Urinary bladder (tissue), 4 donors: ENCODE results near the gene BRINP3. TPM values are rescaled to one million over a fixed set of nuclear protein-coding genes. Genes with fewer than 3 reads are reported as not detected.

Source experiments
- DNase-seq: peaks from one replicate; pipeline ENCODE4 v3.0.0-alpha.2; 2015; ENCODE audit errors: extremely low spot score
- H3K27ac ChIP-seq: one replicate; pipeline ENCODE4 v1.5.1; 2013; ENCODE audit warnings: low read depth, mild to moderate bottlenecking, moderate library complexity
- H3K36me3 ChIP-seq: one replicate; pipeline ENCODE4 v1.6.1; 2013; ENCODE audit warnings: mild to moderate bottlenecking, moderate library complexity; ENCODE audit not compliant: insufficient read depth
- H3K4me1 ChIP-seq: one replicate; pipeline ENCODE4 v1.6.1; 2013; ENCODE audit warnings: mild to moderate bottlenecking, moderate library complexity; ENCODE audit not compliant: insufficient read depth
- H3K4me3 ChIP-seq: one replicate; pipeline ENCODE4 v1.5.1; 2013; ENCODE audit warnings: low read depth, low read length
- WGBS: extraction: QIAGEN DNeasy Blood & Tissue Kit; methylation state at CpG from one replicate; pipeline ENCODE4 v1.1.7; 2013; 5-methylcytosine and 5-hydroxymethylcytosine counted together
- polyA plus RNA-seq: library from polyadenylated mRNA; stranded (reverse); fragments of 200-250 nt; gene quantifications from one replicate; pipeline ENCODE4 v1.2.3, GENCODE V29; 2013
- total RNA-seq: library from RNA; depleted of rRNA; stranded (reverse); fragments of >200 nt; gene quantifications from one replicate; pipeline ENCODE4 v1.2.3, GENCODE V29; 2014
- donor health status: healthy with polysubstance abuse.
- donor health status: healthy.

Gene BRINP3
- total and polyA plus RNA-seq, 2 donors = 1.2 to 10.8 TPM

- DNase-seq = no peak
- Histone ChIP-seq H3K36me3 (no peaks in the 10 kb centered on the region), H3K4me3 (no peak overlapping the region), H3K27ac (no peak overlapping the region), H3K4me1 (no peaks in the 10 kb centered on the region)
Measured at GRCh38 chr1:190429141-190429540, 48.5 kb downstream of the BRINP3 start.

- DNase-seq = no peak
- Histone ChIP-seq H3K4me1 (no peaks in the 10 kb centered on the region), H3K4me3 (no peak overlapping the region), H3K27ac (no peak overlapping the region), H3K36me3 (no peaks in the 10 kb centered on the region)
- 80% methylated on average over 1 of the region's 1 CpG for WGBS
Measured at GRCh38 chr1:190416239-190416638, 61.4 kb downstream of the BRINP3 start.

- Histone ChIP-seq H3K4me3 (no peak overlapping the region), H3K36me3 (no peaks in the 10 kb centered on the region), H3K27ac (no peak overlapping the region), H3K4me1 (no peaks in the 10 kb centered on the region)
- whole genome bisulfite sequencing = 92% methylated on average over 3 of the region's 3 CpGs
- DNase-seq = no peak
Measured at GRCh38 chr1:190413142-190413541, 64.5 kb downstream of the BRINP3 start.

GRCh38 chr1:190403402-190403801 is 74.3 kb downstream of the BRINP3 start:
- 77% methylated on average over 3 of the region's 3 CpGs for whole genome bisulfite sequencing
- no peak overlapping the region for H3K27ac ChIP-seq
- no peak for DNase-seq
- H3K4me3 ChIP-seq = no peak overlapping the region
- no peaks in the 10 kb centered on the region for H3K36me3 ChIP-seq
- H3K4me1 ChIP-seq = no peaks in the 10 kb centered on the region

GRCh38 chr1:190399233-190399632 is 78.4 kb downstream of the BRINP3 start:
- 78% methylated on average over 3 of the region's 3 CpGs for WGBS
- DNase-seq = no peak
- no peaks in the 10 kb centered on the region for H3K4me1 ChIP-seq
- H3K27ac ChIP-seq = no peak overlapping the region
- no peak overlapping the region for H3K4me3 ChIP-seq
- no peaks in the 10 kb centered on the region for H3K36me3 ChIP-seq

- no peaks in the 10 kb centered on the region for H3K36me3 ChIP-seq
- no peak overlapping the region for H3K4me3 ChIP-seq
- H3K27ac ChIP-seq = no peak overlapping the region
- WGBS = 76% methylated on average over 6 of the region's 6 CpGs
- H3K4me1 ChIP-seq = no peaks in the 10 kb centered on the region
- DNase-seq = no peak
Measured at GRCh38 chr1:190391582-190391981, 86.1 kb downstream of the BRINP3 start.

- Histone ChIP-seq H3K36me3 (no peaks in the 10 kb centered on the region), H3K27ac (no peak overlapping the region), H3K4me1 (no peaks in the 10 kb centered on the region), H3K4me3 (no peak overlapping the region)
- 76% methylated on average over 2 of the region's 2 CpGs for WGBS
- no peak for DNase-seq
Measured at GRCh38 chr1:190377991-190378390, 99.7 kb downstream of the BRINP3 start.

- WGBS = 43% methylated on average over 2 of the region's 2 CpGs
Measured at GRCh38 chr1:190377294-190377693, 100.4 kb downstream of the BRINP3 start.

GRCh38 chr1:190376044-190376443 is 101.6 kb downstream of the BRINP3 start:
- 63% methylated on average over 1 of the region's 1 CpG for WGBS
- no peak for DNase-seq

More at GRCh38 chr1:190377294-190377693, 100.4 kb downstream of the BRINP3 start:
- no peak for DNase-seq
- Histone ChIP-seq H3K27ac (no peak overlapping the region), H3K4me3 (no peak overlapping the region), H3K4me1 (no peaks in the 10 kb centered on the region), H3K36me3 (no peaks in the 10 kb centered on the region)

GRCh38 chr1:190373705-190374336 is 103.8 kb downstream of the BRINP3 start:
- H3K36me3 ChIP-seq = no peaks in the 10 kb centered on the region
- no peak for DNase-seq
- H3K4me1 ChIP-seq = no peaks in the 10 kb centered on the region
- H3K4me3 ChIP-seq = no peak overlapping the region
- no peak overlapping the region for H3K27ac ChIP-seq
- WGBS = 61% methylated on average over 2 of the region's 2 CpGs

More at GRCh38 chr1:190376044-190376443, 101.6 kb downstream of the BRINP3 start:
- no peaks in the 10 kb centered on the region for H3K4me1 ChIP-seq
- H3K4me3 ChIP-seq = no peak overlapping the region
- H3K27ac ChIP-seq = no peak overlapping the region
- no peaks in the 10 kb centered on the region for H3K36me3 ChIP-seq

- no peak for DNase-seq
- H3K36me3 ChIP-seq = no peaks in the 10 kb centered on the region
- 93% methylated on average over 4 of the region's 4 CpGs for WGBS
- no peak overlapping the region for H3K27ac ChIP-seq
- no peak overlapping the region for H3K4me3 ChIP-seq
- H3K4me1 ChIP-seq = no peaks in the 10 kb centered on the region
Measured at GRCh38 chr1:190367200-190367599, 110.5 kb downstream of the BRINP3 start.

- 86% methylated on average over 1 of the region's 1 CpG for WGBS
- Histone ChIP-seq H3K4me1 (no peaks in the 10 kb centered on the region), H3K27ac (no peak overlapping the region), H3K4me3 (no peak overlapping the region), H3K36me3 (no peaks in the 10 kb centered on the region)
- no peak for DNase-seq
Measured at GRCh38 chr1:190365283-190365682, 112.4 kb downstream of the BRINP3 start.

GRCh38 chr1:190353538-190354101 is 124.0 kb downstream of the BRINP3 start:
- Histone ChIP-seq H3K27ac (no peak overlapping the region), H3K36me3 (no peaks in the 10 kb centered on the region), H3K4me1 (no peaks in the 10 kb centered on the region), H3K4me3 (no peak overlapping the region)
- 64% methylated on average over 3 of the region's 3 CpGs for WGBS
- DNase-seq = no peak

GRCh38 chr1:190344454-190344853 is 133.2 kb downstream of the BRINP3 start:
- H3K27ac ChIP-seq = no peak overlapping the region
- no peak overlapping the region for H3K4me3 ChIP-seq
- no peaks in the 10 kb centered on the region for H3K4me1 ChIP-seq
- H3K36me3 ChIP-seq = no peaks in the 10 kb centered on the region
- DNase-seq = no peak
